Fibroblast of skin of left quadriceps (primary cell): ENCODE measurements around the gene OTOG.

Source experiments
- DNase-seq, 2 experiments: peaks; one replicate each; pipeline ENCODE4 v3.0.0-alpha.2; 2013; ENCODE audit warnings: low read depth in 2 of 2

OTOG gene

DNA sequence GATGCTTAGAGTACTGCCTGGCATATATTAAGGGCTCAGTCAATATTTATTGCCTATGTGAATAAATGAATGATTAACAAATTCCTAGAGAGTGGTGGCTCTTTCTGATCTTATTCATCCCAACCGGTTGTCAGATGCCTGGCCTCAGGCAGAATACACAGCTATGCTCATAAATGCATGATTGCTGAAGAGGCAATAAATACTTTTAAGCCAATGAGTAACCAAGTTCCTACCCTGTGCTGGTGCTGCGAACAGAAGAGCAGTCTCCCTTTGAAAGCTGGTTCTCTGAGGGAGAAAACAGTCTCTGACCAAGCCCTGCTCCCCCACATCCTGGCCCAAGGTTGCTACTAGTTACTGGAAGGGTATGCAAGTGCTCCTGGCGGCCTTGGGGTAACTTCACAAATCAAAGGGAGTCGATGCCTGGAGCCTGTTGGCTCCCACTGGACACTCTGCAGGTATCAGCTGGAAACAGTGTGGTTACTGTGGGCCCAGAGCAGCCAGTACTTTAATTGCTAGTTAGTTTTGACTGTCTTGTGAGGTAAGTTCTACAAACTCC, 5.7 kb upstream of the OTOG start:
- no peak for DNase-seq

DNA sequence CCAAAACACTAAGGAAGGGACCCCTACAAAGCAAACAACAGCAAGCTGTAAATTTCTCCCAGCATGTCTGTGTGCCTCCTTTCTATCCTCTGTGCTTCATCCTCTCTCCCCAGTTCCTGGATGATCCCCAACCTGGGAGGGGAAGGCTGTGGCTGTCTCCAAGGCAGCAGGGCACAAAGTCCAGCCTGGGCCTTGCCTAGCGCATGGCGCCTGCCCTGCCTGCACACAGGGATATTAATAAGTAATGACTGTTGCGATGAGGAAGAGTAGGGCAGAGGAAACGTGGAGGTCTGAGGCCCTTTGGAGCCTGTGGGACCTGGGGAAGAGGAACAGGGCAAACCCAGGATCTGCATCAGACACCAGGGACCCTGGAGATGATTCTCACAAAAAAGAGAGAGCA, 4.8 kb upstream of the OTOG start:
- DNase-seq, result no peak

DNA sequence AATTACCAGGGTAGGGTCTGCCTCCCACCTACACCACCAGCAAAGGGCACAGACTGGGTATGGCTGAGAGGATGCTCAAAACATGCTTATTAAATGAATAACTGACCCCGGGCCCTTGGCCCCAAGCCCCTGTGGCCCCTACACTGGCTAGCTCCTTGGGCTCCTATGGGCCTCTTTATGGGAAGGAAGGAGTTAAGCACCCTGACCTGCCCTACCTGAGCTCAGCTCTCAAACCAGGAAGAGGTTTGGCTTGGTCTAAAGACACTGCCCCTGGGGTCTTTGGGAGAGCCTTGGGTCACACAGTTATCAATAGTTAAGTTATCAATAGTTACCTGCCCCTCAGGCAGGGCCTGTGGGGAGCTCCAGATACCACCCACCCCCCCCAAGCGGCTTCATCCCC, 4.0 kb upstream of the OTOG start:
- DNase-seq, result no peak

DNA sequence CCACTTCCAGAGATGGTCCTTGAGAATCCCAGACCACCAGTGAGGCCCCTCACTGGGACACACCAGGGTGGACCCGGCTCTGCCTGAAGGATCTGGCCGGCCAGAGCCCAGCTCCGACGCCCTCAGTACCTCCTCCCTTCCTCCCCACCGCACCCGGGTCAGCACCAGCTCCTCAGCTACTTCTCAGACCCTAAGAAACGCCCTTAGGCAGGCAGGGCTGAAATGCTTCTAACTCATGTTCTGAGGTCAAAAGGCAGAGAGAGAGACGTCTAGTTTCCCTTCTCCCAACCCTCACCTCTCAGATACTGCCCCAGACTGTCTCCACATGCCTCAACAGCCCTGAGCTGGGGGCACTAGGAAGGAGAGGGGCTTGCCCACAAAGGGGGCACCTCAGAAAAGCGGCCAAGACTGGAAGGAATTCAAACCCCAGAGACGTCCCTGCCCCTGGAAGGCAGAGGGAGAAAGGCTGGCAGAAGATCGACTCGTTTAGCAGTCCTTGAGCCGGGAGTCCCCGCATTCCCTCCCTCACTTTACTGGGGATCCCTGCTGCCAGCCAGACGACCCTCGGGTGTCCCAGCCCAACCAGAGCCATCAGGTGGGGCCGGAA, 3.4 kb upstream of the OTOG start:
- DNase-seq, result no peak

DNA sequence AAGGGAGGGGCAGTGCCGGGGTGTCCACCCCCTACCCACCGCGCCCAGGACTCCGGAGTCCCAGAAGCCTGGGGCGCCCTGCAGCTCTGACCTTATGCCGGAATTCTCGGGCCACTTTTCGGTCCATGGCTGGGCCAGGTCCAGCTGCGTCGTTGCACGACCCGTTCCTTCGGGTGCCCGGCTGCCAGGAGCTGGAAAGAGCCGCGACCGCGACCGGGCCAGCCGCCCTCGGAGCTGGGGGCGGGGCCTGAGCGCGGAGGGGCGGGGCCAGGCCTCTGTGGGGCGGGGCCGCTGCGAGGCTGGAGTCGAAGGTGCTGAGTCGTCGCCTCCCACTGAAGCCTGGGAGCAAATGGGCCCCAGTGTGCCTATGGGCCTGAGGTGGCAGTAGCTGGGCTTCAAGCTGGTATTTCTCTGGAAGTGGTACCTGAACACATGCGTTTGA, 2.9 kb upstream of the OTOG start, which contains the start of gene USH1C:
Gene USH1C, minus strand, starts transcription at position 236 of the 442 bp plus-strand sequence. Its CDS starts 109 bp downstream, at position 127.
- no peak for DNase-seq

DNA sequence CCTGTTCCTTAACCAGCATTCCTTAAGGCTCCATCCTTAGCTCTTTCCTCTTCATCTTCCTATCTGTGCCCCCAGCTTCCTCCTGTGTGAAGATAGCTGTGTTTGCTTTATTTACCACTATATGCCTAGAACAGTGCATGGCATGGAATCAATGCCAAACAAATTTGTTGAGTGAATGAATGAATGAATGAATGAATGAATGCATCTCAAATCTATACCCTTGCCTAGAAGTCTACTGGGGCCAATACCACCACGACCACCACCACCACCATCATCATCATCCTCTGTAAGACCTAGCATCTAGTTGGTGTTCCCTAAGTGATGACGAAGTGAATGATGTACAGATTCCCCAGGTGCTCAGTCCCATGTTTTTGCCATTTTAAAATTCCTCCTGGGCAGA, 819 bp upstream of the OTOG start:
- DNase-seq, result no peak

DNA sequence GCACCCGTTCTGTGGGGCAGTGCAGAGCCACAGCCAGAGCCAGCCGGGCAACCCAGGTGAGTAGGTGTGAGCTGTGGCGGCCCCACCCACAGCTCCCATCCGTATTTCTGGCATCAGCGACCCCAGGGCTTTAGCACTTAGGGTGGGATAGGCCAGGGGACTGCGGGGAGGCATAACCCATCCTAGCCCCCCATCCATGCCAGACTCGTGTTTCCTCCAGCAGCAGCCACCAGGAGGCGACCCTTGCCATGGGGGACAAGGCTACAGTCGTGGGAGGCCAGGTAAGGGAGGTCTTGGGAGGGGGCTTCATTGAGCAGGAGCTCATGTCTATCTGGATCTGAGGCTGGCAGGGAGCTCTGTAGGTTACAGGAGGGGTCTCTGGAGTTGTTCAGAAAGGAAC, 873 bp downstream of the OTOG start:
- DNase-seq, result no peak

DNA sequence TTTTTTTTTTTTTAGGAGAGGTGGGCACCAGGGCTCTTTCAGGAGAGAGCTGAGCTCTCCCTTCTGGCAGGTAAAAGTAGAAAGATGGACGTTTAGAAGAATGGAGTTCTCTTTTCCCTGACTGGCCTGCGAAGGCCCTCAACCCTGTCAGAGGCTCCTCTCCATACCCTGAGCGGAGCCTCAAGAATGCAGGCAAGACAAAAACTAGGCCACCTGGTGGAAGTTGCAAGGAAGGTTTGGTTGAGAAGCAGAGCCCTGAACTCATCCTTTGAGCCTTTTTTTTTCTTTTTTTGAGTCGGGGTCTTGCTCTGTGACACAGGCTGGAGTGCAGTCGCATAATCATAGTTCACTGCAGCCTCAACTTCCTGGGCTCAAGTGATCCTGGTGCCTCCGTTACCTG, 1.4 kb downstream of the OTOG start:
- no peak for DNase-seq

DNA sequence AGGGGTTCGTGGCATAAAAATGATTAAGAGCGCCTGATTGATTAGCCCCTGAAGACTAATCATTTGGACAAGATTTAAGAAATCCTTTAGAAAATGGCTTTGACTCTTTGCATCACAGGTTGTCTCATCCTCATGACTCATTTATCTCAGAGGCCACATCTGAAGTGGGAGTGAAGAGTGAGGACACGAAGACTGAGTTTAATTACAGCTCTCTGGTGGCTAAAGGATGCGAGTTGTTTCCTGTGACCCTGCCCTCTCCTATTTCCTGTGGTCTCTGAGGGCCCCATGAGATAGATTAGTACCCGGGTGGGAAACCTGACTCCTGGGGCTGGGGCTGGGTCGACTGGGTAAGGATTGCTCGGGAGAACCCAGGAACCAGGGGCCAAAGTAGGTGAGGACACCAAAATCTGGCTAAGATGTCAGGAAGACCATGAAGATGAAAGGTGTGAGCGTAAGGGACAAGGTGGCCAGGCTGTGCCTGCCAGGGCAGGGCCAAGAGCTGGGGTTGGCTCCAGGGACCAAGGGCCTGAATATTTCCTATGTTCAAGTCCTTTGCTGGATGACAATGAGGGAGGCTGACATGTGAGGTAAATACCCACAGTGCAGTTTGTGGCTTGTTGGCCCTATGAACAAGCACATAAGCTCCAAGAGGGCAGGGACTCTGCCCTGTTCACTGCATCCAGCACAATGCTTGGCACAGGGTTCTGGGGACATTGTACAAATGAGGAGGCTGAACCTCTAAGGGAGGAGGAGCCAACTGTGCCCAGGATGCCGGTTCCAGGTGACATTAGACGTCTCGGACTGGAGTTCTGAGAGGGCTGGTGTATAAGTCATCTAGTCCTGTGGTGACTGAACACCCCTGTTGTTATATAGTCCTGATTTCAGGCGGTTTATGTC, 3.6 kb downstream of the OTOG start:
- no peak for DNase-seq

DNA sequence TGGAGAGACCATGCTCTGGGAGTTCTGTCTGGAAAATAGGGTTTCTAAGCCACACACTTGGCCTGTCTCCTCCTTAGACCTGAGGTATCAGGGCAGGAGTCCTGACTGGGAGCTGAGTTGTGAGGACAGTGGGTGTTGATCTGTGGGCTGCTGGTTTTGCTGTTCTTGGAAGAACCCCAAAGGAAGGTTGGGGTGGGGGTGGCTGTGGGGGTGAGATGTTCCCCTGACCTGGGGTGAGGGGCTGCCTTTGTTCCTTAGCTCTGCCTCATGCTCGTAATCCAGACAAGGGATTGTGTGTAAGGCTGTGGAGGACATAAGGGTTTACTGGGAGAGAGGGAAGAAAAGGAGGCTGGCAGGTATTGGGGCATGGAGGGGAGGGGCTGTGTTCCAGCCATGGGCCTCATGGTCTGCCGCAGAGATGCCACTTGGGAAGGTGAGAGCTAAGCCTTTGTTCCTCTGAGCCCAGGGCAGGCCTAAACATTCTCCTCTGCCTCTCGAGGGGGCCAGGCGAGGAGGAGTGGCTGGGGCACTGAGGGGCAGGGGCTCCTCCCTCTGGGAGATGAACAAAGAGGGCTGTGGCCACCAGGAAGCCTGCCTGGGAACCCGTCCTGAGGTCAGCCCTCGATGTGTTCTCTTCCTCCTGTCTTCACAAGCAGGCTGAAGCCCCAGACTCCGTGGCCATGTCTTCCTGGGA, 4.4 kb downstream of the OTOG start:
- DNase-seq, result no peak

DNA sequence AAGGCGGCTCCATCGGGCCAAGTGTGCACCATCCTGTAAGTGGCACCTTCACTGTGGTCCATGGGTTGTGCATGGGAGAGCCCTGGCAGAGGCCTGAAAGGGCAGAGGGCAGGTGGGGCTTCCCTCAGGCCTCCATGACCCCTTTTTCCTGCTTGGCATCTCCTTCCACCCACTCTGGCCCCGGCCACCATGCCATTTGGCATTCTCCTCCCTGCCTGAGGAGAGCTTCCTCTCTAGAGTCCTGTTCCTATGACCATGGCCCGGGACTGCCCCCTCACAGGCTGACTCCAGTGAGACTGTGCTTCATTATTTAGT, 4.9 kb downstream of the OTOG start:
- DNase-seq, result no peak

DNA sequence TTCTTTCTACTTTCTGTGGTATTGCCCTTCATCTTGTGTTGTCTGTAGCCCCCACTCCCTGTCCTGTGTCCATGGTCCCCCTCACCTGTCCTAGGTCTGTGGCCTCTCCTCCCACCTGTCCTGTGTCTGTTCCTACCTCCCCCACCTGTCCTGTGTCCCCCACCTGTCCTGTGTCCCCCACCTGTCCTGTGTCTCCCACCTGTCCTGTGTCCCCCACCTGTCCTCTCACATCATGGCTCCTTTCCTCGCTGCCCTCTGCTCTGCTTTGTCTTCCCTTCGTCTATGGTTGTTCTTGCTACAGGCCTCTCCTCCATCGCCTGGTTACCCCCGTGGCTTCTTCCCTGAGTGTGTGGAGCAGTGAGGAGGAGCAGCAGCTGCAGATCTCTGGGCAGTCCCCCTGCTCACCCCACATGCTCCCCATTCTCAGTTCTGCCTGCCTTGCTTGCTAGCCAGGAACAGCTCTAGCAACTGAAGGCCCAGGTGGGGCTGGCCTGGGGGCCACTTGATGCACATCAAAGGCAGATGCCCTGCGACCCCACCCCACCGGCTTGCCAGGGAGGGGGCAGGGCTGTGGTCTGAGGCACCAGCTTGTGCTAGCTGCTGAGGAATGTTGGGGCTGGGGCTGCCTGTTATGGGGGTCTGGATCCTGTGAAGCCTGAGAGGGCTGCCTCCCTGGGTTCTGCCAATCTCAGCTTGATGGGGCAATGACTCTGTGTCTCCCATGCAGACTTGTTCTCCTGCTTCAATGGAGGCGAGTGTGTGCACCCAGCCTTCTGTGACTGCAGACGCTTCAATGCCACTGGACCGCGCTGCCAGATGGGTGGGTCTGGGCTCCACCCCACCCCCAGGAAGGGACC, 5.6 kb downstream of the OTOG start:
- no peak for DNase-seq

DNA sequence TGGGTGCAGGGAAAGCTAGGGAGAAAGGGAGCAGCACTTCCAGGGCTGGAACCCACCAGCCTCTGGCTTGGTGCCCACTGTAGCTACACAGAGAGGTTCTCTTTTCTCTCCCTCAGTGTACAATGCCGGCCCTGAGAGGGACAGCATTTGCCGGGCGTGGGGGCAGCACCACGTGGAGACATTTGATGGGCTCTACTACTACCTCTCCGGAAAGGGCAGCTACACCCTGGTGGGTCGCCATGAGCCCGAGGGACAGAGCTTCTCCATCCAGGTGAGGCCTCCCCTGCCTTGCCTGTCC, 6.1 kb downstream of the OTOG start:
- no peak for DNase-seq

DNA sequence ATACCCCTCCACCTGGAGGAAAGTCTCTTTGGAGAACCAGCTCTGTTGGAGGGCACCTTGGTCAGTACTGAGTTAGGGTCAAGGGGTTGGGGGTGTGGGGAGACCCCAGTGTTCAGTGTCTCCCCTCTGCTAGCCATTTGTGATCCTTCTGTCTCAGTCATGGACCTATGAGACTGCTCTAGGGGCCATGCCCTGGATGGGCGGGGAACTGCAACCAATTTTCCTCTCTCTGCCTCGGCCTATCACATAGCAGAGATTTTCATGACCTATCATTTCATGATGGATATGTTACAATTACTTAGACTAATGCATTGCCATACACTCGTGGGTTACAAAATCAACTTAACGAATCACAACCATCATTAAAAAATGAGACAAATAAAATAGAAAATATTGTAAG, 7.4 kb downstream of the OTOG start:
- DNase-seq, result no peak

DNA sequence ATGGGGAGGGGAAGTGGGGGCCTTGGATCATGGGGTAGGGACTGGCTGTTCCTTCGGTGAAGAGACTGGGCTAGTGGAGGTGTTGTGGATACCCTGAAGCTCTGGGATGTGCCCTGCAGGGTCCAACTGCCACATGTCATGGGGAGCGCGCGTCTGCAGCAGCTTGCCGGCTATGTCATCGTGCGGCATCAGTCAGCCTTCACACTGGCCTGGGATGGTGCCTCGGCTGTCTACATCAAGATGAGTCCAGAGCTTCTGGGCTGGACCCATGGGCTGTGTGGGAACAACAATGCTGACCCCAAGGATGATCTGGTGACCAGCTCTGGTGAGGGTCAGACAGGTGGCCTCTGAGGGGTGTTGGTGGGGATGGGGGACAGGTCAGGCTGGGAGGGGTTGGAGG, 9.9 kb downstream of the OTOG start:
- no peak for DNase-seq

DNA sequence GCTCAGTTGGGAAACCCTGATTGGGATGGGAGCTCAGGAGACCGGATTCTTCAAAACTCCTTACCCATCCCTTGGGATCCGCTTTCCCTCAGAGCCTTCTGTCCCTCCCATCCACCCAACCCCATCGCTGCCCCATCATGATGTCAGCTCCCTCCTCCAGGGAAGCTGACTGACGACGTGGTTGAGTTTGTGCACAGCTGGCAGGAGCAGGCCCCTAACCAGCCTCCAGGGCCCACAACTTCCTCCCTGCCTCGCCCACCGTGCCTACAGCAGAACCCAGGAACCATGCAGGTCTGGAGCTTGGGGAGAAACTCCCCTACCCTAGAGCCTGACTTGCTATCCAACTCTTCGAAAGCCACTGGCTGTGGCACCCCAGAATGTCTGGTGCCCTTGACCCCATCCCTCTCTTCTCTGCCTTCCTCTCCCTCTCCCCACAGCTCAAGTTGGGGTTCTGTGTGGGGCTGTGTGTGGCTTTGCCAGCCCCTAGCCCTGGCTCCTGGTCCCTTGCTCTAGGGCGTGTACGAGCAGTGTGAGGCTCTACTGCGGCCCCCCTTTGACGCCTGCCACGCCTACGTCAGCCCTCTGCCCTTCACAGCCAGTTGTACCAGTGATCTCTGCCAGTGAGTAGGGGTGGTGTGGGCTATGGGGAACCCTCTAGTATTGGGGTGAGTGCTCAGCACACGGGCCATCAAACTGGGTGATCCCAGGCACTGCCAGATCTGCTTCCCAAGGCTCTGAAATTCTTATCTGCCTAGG, 11.1 kb downstream of the OTOG start:
- DNase-seq, result no peak

DNA sequence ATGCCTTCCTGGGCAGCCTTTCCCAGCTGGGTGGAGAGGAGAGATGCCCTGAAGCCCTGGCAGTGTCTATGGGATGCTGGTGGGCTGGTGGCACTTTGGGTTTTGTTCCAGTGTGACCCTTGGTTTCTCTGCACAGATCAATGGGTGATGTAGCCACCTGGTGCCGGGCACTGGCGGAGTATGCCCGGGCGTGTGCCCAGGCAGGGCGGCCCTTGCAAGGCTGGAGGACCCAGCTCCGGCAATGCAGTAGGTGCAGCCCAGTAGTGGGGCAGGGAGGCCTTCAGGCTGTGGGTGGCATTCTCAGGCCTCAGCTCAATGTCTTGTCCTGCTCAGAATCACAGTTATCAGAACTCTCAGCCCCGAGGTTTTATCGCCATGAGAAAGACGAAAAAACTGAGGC, 11.9 kb downstream of the OTOG start:
- DNase-seq, result no peak

DNA sequence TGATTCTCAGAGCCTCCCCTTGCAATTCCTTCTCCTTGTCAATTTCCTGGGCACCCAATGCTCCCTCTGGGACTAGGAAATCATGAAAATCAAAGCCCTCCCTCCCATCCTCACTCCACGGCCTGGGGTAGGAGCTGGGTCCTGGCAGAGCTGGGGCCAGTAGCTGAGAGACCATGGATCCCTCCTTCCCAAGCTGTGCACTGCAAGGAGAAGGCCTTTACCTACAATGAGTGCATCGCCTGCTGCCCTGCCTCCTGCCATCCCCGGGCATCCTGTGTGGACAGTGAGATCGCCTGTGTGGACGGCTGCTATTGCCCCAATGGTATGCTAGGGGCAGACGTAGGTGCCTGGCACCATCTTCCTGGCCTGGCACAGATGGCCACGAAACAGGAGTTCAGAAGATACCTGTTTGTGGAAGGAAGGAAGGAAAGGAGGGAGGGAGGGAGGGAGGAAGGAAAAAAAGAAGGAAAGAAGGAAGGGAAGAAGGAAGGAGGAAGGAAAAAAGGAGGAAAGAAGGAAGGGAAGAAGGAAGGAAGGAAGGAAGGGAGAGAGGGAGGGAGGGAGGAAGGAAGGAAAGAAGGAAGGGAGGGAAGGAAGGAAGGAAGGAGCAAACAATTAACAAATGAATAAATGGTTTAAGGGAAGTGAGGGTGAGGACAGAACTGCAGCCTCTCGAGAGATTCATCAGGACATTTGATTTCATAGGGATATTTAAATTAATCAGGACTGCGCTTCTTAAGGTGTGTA, 12.5 kb downstream of the OTOG start:
- DNase-seq, result no peak

DNA sequence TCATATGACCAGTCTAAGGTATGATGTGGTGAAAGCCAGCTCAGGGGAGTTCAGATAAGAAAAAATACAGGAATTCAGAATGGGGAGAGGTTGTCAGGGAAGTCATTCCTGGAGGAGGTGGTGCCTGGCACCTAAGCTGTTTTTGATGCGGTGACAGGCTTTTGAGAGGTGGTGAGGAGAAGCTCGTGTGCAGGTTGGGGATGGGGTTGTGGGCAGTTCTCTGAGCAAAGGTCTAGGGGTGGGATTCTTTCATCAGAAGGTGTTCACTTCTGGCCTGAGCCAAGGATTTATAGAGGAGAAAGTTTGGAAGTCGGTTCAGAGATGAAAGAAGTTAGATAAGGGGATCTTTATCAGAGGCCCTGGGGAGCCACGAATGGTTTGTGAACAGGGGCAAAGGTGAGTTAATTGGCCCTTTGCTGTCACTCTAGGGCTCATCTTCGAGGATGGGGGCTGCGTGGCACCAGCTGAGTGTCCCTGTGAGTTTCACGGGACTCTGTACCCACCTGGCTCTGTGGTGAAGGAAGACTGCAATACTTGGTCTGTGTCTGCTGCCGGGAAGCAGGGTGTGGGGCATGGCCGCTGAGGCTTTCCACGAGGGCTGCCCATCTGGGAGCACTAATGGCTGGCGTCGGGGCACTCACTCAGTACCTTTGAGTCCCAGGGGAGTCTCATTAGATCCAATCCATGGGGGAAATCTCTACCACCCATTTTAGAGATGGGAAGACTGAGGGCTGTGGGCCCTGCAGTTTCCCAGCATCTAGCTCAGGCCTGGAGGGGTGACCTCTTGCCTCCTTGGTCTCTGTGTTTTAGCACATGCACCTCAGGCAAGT, 13.4 kb downstream of the OTOG start:
- no peak for DNase-seq

DNA sequence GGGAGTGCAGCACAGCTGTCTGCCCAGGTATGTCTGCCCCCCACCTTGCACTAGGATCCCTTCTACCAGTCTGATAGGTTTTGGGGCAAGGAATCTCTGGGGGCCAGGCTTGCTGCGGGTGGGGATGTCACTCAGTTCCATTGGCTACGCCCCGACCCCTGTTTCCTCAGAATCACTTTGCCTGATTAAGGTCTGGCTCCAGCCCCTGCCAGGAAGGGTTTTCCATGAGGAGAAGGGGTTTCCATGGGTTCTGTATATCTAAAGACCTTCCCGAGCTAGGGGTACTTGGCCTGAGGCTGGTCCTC, 14.0 kb downstream of the OTOG start:
- DNase-seq, result no peak
